Neutrophil (primary cell): ENCODE measurements around the gene MOV10.

ENCODE experiments used
- H3K27ac ChIP-seq: fragments of 200-600 bp; sonication (generic); 2 replicates; pipeline ENCODE4 v1.5.1; 2016; ENCODE audit warnings: mild to moderate bottlenecking, moderate library complexity
- H3K27me3 ChIP-seq: fragments of 200-600 bp; sonication (generic); 2 replicates; pipeline ENCODE4 v1.6.0; 2016; ENCODE audit warnings: mild to moderate bottlenecking
- H3K36me3 ChIP-seq: fragments of 200-600 bp; sonication (generic); 2 replicates; pipeline ENCODE4 v1.5.1; 2017
- H3K4me1 ChIP-seq, 2 experiments: fragments of 200-600 bp in 1 of 2; sonication (generic) in 1 of 2; 1 replicate in 1 of 2; 2 replicates in 1 of 2; pipeline versions ENCODE4 v1.5.1 to v1.6.1; 2013 to 2016; ENCODE audit warnings: low read depth in 1 of 2, low read length in 1 of 2, mild to moderate bottlenecking in 1 of 2, moderate library complexity in 1 of 2; ENCODE audit not compliant: control insufficient read depth in 1 of 2, insufficient read depth in 1 of 2
- H3K4me3 ChIP-seq, 2 experiments: fragments of 200-600 bp in 1 of 2; sonication (generic) in 1 of 2; 1 replicate in 1 of 2; 2 replicates in 1 of 2; pipeline ENCODE4 v1.5.1; 2013 to 2016; ENCODE audit warnings: low read depth in 1 of 2, low read length in 1 of 2, mild to moderate bottlenecking in 1 of 2, moderate library complexity in 1 of 2
- H3K9me3 ChIP-seq: fragments of 200-600 bp; sonication (generic); 2 replicates; pipeline ENCODE4 v1.5.1; 2016
- TF ChIP-seq, protein P1 (sequence below): fragments of 200-600 bp; sonication (generic); IDR thresholded peaks from 2 replicates; pipeline ENCODE4 v1.5.1; 2016; ENCODE audit warnings: antibody characterized with exemption

MOV10 gene

DNA sequence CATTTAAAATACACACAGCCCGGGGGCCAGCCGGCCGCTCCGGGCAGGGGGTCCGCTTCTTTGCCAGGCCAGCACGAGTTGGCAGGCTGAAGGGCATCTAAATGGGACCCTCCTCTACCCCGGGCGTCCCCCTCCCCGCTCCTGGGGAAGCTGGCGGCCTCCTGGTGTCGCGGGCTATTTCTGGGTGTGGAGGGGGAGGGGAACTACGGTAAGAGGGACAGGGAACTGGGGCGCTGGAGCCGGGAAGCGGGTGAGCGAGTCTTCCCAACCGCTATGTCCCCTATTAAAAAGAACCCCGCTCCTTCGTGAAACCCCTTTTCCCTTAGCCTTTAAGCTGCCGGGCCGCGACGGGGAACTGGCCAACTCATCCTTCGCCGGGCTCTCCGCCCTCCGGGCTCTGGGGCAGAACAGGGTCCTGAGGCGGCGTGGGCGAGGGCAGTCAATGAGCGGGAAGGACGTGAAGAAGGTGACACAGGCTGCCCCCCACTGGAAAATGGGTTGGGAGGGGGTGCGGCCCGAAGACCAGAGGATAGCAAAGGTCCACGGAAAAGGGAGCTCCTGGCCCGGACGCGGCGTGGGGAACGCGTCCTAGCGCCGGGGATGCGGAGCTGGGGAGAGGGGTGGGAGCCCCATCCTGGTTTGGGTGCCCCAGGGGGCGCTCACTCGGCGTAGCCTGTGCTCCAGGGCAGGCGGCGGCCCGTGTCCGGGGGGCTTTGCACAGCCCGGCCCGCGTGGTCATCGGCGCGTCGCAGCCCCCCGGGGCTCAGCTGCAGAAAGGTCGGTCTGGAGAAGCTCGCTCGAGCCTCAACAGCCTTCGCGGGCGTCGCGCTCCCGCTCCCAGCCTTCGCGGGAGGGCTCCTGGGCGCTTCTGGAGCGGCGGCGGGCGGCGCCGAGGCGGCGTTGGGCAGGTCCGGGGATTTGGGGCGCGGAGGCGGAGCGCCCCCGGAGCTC, 40.1 kb downstream of the MOV10 start:
- Histone ChIP-seq H3K4me1 (peaks cover 30 to 34% of the 10 kb centered on the region in 2 experiments), H3K9me3 (no peaks in the 10 kb centered on the region), H3K27me3 (peaks cover 100% of the 10 kb centered on the region), H3K4me3 (peak overlapping the region; percentile 77 to 78), H3K36me3 (no peaks in the 10 kb centered on the region), H3K27ac (peak overlapping the region; percentile 21)
- TF ChIP-seq, protein P1, sequence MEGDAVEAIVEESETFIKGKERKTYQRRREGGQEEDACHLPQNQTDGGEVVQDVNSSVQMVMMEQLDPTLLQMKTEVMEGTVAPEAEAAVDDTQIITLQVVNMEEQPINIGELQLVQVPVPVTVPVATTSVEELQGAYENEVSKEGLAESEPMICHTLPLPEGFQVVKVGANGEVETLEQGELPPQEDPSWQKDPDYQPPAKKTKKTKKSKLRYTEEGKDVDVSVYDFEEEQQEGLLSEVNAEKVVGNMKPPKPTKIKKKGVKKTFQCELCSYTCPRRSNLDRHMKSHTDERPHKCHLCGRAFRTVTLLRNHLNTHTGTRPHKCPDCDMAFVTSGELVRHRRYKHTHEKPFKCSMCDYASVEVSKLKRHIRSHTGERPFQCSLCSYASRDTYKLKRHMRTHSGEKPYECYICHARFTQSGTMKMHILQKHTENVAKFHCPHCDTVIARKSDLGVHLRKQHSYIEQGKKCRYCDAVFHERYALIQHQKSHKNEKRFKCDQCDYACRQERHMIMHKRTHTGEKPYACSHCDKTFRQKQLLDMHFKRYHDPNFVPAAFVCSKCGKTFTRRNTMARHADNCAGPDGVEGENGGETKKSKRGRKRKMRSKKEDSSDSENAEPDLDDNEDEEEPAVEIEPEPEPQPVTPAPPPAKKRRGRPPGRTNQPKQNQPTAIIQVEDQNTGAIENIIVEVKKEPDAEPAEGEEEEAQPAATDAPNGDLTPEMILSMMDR: no peak

DNA sequence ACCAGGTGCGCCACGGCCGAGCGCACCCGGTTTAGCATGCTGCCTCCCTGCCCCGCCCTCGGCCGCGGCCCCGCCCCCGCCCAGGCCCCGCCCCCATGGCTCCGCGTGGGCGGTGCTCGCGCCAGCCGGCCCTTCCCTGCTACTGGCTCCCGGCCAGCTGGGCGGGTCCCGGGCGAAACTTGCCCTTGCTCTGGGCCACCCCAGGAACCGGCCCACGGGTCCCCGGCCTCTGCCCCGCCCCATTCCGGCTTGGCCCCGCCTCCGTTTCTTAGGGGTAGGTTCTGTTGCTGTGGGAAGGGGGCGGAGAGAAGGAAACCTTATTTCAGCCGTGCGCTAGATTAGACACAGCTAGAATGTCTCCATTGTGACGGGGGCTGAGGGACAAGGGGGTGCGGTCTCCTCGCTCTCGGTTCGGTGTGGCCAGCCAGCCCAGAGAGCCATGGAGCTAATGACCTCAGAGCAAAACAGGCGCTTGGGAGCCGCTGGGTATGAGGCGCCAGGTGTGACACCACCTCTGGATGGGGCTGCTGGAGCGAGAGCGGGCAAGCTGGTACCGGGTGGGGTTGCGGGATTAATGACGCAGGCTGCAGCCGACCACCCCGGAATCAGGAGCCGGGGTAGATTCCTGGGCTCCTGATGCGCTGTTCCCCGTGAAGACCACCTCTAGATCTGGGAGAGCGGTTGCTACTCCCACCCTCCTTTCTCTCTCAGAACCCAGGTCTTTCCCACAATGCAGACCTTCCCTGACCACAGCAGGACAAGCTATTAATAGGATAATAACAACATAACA, 41.0 kb downstream of the MOV10 start, which contains the start of gene PPM1J:
Gene PPM1J (minus strand): TSS at position 69 of the 790 bp plus-strand sequence. CDS start 31 bp downstream, at position 38.
- H3K27me3 ChIP-seq: peaks cover 100% of the 10 kb centered on the region
- H3K27ac ChIP-seq: peak within 1 kb of the TSS; percentile 21
- peaks cover 30 to 34% of the 10 kb centered on the region in 2 experiments for H3K4me1 ChIP-seq
- no peaks in the 10 kb centered on the region for H3K9me3 ChIP-seq
- H3K36me3 ChIP-seq: no peaks in the 10 kb centered on the region
- H3K4me3 ChIP-seq: peak within 1 kb of the TSS; percentile 77 to 80
- TF ChIP-seq, protein P1: peak; percentile 57

DNA sequence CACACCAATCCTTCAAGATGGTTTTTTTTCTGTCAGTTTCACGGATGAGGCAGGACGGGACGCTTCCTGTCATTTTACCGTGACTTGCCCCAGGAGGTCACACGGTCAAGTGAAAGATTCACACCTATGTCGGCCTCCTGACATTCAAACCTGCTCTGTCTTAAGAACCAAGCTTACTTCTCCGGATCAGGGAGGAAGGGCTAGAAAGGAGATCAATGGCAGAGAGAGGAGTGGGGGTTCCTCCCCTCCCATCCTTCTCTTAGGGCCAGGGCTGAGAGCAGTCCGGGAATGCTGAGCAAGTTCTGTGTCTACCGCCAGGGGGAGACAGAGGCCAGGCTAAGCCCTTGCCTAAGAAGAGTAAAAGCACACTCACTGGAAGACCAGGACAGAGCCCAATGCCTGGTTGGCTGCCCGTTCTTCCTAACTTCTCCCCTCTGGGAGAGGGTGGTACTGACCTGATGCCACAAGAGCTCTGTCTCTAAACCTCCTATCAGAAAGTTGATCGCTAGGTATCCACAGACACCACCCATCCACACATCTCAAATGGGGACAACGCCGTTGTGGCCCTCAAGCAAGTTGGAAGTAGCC, 41.8 kb downstream of the MOV10 start:
- peaks cover 100% of the 10 kb centered on the region for H3K27me3 ChIP-seq
- peak overlapping the region; percentile 77 to 80 for H3K4me3 ChIP-seq
- peak overlapping the region; percentile 21 for H3K27ac ChIP-seq
- H3K4me1 ChIP-seq: peaks cover 30 to 34% of the 10 kb centered on the region in 2 experiments
- H3K36me3 ChIP-seq: no peaks in the 10 kb centered on the region
- TF ChIP-seq, protein P1: peak; percentile 93
- no peaks in the 10 kb centered on the region for H3K9me3 ChIP-seq

DNA sequence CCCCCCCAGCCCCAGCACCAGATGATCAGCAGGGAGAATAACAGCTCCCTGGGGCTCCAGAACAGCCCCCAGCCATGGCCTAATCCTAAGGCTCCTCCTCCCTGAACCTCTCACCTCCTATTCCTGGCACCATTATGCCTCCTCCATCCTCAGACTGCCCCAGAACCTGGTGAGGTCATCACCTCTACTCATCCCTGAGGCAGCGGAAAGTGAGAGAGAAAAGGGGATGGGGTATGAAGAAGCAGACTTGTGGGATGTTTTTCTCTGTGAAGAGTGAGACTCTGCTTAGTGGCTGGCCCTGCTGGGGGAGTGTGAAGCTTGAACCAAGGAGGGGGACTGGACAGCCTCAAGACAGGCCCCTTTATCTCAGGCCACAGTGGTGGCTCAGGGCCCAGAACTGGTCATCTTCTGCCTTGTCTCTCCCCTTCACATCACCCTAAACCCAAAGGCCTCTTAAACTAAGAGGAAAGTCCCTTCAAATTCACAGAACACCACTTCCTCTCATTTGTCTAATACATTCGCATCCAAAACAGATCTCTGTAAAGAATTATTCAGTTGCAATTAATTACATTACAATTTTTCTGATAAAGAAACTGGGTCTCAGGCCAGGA, 42.9 kb downstream of the MOV10 start:
- no peaks in the 10 kb centered on the region for H3K36me3 ChIP-seq
- peaks cover 30 to 34% of the 10 kb centered on the region in 2 experiments for H3K4me1 ChIP-seq
- TF ChIP-seq, protein P1: no peak
- peaks cover 100% of the 10 kb centered on the region for H3K27me3 ChIP-seq
- H3K4me3 ChIP-seq: no peak overlapping the region
- H3K27ac ChIP-seq: no peak overlapping the region
- H3K9me3 ChIP-seq: no peaks in the 10 kb centered on the region
